Stimulated activated naive CD4-positive, alpha-beta T cell (primary cell): ENCODE results near the gene CEBPG.

ENCODE experiments used
- DNase-seq, 6 experiments: peaks; one replicate each; lab custom pipeline; 2025; lab: John Stamatoyannopoulos, UW

Gene CEBPG

DNA sequence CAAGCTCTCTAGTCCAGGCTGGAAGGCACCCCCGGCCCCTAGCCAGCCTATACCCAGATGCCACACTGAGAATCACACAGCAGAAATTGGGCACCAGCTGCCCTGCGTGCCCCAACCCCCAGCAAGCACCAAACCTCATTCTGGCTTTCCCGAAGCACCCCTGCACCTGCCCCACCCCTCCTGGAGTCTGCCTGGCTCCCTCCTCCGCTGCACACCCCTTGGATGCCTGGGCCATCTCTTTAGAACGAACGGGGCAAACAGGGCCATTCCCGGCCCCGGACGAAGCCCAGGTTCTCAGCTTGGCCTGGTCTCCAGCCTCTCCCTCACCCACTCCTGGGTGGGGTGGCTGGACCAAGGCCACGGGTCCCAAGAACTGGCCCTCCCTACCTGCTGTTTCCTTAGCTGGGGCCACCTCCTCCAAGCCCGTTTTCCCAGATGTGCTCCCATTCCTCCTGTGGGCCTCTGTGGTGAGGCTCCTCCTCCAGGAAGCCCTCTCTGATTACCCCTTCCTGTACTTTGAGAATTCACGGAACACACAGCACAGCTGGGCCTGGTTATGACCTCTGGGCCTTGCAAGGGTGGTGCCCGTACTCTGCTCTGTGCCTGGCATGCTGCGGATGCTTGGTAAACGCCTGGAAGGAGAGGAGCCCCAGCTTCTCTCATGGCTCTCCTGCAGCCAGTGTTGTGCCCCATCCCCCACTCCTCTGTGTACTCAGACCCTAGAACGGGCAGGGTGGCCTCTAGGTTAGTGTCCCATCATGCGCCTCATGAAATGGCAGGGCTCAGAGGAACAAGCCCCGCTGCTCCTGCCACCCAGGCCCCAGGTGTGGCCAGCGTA is 21.4 kb downstream of the CEBPG start:
- DNase-seq: no peak

DNA sequence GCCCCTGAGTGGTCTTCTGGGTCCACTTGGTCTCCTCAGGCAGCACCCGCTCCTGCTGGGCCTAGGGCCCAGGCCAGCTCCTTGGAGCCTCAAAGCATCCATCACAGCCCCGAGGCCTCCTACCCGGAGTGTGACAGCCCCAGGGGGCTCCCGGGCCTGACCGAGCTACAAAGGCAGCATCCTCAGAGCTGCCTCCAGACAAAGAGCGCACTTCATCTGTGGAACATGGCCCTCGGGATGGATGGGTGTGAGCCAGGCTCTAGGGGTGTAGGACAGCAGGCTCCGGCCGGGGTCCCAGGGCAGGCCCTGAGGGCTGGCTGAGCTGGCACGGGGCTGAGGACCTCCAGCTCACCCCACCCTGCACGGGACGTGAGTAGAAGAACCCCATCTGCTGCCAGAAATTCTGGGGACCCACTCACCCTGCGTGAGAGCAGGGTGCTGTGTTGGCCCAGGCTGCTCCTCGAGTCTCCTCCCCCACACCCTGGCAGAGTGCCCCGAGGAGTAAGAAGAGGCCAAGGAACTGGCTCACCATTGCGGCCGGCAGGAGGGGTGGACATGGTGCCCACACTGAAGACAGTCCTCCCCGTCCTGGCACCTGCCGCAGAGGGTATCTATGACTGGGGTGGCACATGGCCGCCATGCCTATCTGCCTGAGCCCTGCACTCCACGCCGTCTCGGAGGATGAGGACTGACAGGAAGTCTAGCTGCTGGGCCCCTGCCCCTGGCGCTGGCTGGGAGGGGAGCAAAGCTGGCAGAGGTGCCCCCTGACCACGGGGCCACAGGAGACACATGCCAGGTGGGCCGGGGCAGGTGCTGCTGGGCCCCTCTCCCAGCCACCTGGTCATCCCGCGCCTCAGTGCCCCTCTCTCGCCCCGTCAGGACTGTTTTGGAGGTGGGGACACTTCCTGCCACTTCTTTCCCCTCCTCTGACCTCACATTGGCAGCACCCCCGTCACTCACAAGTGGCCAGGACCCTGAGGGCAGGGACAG is 22.3 kb downstream of the CEBPG start:
- DNase-seq: no peak

DNA sequence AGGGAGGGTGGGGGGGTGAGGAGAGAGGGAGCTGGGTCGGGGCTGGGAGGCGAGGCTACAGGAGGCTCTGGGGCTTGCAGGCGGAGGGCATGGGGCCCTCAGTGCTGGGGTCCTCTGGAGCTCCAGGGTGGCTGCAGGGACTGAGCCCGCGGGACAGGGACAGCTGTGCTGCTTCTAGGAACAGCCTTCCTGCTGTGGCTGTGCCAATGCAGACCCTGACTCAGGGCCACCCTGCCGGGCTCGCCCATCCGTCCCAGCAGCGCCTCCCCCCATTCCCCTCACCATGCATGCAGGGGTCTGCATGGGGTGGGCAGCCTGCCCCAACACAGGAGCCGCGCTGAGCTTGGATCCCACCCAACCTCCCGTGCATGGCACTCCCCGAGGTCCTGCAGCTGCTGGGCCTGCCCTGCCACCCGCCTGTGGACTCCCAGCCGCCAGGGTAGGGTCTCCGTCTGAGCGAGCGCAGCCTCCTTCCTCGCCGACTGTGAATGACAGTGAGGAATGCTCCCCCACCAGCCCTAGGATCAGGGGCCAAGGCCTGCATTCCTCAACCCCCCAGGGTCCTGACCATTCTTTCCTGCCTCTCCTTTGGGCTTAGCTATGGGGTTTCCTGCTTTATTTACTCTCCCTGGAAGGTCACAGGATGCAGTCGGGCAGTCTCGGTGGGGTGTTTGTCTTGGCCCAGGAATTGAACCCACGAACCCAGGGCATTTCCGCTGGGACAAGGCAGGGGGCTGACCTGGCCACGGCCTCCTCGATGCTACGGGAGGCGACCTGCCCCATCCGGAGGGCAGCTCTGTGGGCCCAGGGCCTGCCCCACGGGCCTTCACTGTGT is 23.4 kb downstream of the CEBPG start:
- DNase-seq: no peak

DNA sequence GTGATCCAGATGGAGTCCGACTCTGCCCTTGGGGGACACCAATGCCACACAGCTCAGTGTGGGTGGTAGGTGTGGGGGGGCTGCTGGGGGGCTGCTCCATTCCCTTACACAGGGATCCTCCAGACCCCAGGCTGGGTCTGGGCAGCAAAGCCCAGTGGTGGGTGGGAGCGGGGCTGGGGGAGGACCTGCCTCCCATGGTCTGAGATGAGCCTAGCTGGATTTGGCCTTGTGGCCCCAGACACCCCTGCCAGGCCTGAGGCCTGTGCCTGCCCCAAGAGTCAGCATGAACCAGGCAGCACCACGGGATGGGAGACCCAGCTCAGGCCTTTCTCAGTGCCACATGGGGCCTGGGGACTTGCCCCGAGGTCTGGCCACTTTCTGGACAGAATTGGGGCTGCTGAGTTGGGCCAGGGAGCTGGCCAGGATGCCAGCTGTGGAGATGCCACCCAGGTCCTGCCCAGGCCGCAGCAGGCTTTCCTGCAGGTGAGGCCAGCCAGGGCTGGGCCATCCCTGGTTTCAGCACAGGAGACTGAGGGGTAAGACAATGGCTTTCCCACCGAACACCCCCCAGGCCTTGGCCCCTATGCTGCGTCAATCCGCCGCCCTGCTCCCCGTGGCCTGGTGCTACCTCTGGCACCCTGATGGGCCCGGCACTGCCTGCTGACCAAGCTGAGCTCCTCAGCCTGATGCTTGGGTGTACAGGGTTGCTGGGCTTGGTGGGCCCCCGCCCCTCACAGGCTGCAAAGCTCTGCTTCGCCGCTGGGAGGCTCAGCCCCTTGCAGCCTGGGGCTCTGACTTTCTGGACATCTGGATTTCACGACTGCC is 24.2 kb downstream of the CEBPG start:
- DNase-seq: no peak

- DNase-seq: no peak
Observed at GRCh38 chr19:33398361-33399060, 25.0 kb downstream of the CEBPG start.

- DNase-seq: no peak
Observed at GRCh38 chr19:33399081-33399744, 25.7 kb downstream of the CEBPG start.

GRCh38 chr19:33399745-33400681 is 26.5 kb downstream of the CEBPG start:
- no peak for DNase-seq

DNA sequence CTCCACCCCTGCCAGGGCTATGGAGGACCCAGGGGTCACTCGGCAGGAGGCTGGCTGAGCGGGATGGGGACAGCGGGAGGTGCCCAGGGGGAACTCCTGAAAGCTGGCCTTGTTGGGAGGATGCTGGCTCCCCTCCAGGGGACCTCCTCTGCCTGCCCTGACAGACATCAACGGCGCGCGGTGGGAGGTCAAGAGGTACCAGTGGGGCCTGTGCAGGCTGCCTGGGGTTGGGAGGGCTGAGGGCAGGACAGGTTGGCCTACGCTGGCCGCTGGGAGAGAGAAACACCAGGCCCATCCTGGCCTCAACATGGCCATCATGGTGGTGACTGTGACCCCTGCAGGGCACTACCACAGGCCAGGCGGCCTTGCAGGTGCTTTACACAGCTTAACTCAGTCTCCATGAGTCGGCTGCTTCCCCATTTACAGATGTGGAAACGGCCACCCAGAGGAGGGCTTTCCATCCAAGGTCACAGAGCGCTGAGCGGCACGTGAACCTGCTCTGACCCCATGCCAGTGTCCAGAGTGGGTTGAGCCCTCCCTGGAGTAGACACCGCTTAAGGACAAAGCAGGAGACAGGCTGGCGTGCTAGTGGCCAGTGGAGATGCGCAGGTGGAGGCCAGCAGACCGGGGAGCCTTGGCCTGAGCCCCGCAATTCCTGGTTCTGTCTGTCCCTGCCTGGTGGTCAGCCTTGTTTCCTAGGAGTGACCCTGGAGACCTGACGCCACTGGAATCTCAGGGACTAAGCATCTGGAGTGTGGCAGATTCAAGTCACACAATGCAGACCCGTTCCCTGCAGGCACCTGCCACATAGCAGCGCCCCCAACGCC is 27.6 kb downstream of the CEBPG start:
- DNase-seq: no peak

- no peak for DNase-seq
Observed at GRCh38 chr19:33401683-33402420, 28.3 kb downstream of the CEBPG start.

DNA sequence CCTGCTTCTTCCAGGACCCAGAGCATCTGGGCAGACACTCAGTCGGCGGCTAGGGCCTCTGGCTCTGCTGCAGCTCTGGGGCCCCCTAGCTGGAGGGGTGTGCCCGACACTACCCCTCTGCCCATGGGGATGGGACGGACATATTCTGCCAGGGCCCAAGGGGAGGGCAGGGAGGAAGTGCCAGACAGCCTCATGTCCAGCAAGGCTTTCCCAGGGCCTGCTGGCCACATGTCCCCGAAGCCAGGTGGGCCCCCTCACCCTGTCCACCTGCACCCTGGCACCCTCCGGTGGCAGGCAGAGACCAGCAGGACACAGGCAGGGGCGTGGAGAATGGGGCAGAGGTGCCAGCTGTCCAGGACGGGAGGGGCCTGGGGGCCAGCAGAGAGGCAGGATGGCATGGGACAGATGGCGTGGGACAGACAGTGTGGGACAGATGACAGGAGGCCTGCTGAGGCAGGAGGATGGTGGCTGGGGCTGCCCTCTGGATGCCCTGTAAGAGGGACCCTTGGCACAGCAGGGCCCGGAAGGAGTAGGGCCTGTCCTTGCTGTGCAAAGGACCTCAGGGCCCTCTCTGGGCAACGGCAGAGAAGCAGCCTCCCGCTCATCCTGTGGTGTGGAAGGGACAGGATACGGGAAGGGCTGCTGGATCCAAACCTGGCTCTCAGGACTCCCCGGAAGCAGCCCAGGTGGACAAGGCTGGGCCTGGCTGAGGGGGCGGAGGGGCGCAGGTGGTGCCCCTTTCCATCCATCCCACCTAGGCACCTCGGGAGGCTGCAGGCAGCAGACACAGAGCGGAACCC is 29.1 kb downstream of the CEBPG start:
- no peak for DNase-seq

DNA sequence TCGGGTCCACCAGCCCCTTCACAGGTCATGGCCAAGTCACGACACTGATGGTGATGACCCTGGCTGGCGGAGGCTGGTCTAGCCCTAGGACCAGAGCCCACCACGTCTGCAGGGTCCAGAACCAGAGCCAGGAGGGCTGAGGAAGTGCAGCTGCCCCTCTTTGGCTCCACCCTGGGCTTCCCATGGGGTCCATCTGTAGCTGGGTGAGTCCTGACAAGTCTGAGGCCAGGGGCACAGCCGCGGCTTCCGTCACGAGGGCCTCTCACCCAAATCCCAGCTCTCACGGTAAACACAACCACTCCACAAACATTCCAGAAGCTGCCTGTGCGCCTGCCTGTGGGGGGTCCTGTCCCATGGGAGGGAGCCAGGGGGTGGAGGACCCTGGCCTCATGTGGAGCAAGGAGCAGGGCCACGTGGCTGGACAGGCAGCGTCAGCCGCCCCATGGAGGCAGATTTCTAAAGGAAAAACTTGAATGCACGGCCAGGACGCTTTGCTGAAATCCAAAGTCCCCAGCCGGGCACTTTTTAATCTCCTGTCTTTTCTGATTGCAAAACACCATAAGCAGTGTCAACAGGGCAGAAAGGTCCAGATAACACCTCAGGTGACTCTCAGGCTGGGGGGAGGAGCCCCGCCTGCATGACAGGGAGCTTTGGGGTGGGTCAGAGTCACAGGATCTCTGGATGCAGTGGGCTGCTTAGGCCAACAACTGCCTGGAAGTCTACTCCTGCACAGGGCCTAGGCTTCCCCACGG is 29.9 kb downstream of the CEBPG start:
- DNase-seq: no peak

- DNase-seq: no peak
Observed at GRCh38 chr19:33403973-33404304, 30.4 kb downstream of the CEBPG start.

GRCh38 chr19:33404506-33405253 is 31.2 kb downstream of the CEBPG start:
- no peak for DNase-seq

DNA sequence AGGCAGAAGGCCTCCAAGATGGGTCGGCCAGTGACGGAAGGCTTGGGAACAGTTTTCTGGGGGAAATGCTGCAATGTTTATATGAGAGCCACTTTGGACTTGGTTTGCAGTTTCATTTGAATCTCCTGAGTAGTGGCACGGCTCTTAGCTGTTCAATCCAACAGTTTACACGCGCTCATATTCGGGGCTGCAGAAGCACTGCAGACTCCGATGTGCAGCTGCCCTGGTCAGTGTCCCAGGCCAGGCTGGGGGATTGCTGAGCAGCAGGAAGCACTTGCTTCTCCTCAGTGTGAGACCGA is 31.7 kb downstream of the CEBPG start:
- DNase-seq: no peak
